ENCODE measurements around the gene FSTL5. TPM values are rescaled to one million over a fixed set of nuclear protein-coding genes. Genes with fewer than 3 reads are reported as not detected.

Gene FSTL5
- total RNA-seq, 4 donors from 2014 or later, result not detected

GRCh38 chr4:162126729-162127128 lies 37.1 kb downstream of the FSTL5 start:
- Histone ChIP-seq H3K36me3 (no peaks in the 10 kb centered on the region), H3K4me1 (no peaks in the 10 kb centered on the region), H3K27ac (no peak overlapping the region), H3K4me3 (no peak overlapping the region), H3K27me3 (no peaks in the 10 kb centered on the region), H3K9me3 (no peaks in the 10 kb centered on the region)
- DNase-seq, result no peak
- WGBS, 2 donors, result 52 to 55% methylated on average over 3 of the region's 3 CpGs
- no peak for TF ChIP-seq POLR2A (IDR thresholded peaks at IDR 0.05)
- TF ChIP-seq, protein P1, sequence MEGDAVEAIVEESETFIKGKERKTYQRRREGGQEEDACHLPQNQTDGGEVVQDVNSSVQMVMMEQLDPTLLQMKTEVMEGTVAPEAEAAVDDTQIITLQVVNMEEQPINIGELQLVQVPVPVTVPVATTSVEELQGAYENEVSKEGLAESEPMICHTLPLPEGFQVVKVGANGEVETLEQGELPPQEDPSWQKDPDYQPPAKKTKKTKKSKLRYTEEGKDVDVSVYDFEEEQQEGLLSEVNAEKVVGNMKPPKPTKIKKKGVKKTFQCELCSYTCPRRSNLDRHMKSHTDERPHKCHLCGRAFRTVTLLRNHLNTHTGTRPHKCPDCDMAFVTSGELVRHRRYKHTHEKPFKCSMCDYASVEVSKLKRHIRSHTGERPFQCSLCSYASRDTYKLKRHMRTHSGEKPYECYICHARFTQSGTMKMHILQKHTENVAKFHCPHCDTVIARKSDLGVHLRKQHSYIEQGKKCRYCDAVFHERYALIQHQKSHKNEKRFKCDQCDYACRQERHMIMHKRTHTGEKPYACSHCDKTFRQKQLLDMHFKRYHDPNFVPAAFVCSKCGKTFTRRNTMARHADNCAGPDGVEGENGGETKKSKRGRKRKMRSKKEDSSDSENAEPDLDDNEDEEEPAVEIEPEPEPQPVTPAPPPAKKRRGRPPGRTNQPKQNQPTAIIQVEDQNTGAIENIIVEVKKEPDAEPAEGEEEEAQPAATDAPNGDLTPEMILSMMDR (IDR thresholded peaks at IDR 0.05), result no peak
- intact Hi-C loops (cut with DNase I), result no loop called here

DNA sequence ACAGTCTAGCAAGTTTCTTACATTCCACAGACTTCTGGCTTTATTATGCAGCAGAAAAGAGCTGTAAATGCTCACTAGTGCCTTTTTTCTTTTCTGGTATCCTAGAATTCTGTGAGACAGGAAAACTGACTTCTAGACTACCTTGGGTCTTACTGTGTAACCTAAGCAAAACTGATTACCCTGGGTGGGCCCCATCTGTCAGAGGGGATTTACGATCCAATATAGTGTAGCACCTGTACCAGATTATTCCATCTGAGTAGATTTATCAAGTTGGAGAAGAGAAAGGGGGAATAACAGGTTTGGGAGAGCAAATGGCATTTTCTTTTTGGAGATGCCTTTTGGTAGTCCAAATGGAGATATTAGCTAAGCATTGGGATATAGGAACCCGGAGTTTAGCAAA lies 46.7 kb downstream of the FSTL5 start:
- no peak for DNase-seq
- whole genome bisulfite sequencing, 2 donors, result 49 to 54% methylated on average over 2 of the region's 2 CpGs
- no peaks in the 10 kb centered on the region for H3K27me3 ChIP-seq
- no peak for TF ChIP-seq POLR2A (IDR thresholded peaks at IDR 0.05)
- TF ChIP-seq, protein P1 (IDR thresholded peaks at IDR 0.05), result no peak
- no peaks in the 10 kb centered on the region for H3K4me1 ChIP-seq
- H3K36me3 ChIP-seq, result no peaks in the 10 kb centered on the region
- intact Hi-C loops (cut with DNase I), result no loop called here
- H3K4me3 ChIP-seq, result no peak overlapping the region
- no peak overlapping the region for H3K27ac ChIP-seq
- peaks cover 0 to 5% (median 0%) of the 10 kb centered on the region in 3 donors for H3K9me3 ChIP-seq

DNA sequence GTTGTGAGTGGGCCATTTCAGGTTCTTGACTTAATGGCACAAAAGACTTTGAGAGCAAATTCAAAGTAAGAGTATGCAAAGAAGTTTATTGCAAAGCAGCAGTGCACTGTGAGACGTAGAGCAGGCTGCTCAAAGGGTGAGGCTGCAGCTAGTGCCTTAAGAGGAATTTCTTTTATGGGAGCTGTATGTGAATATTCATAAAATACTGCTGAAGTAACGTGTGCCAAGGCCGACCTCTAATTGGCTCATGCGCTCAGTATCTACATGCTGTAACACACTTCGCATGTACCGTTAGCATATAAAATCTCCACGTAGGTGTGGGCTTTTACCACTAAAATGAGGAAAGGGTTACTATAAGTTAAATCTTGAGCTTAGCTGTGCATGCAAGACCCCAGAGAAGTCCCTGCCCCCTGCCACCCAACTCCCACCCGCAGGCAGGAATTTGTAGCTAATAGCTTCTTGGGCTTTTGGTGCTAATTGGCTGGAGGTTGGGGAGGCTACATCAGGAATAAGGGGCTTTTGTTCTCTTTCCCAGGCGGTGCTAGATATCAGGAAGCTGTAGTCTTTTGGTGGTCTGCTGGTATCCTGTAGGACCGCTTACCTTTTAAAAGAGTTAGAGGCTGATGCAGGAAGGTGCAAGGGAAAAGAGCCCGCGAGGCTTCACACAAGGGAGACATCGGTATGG lies 47.6 kb downstream of the FSTL5 start:
- WGBS, 2 donors, result 60 to 69% methylated on average over 12 to 13 of the region's 13 CpGs
- no peaks in the 10 kb centered on the region for H3K4me1 ChIP-seq
- TF ChIP-seq, protein P1 (IDR thresholded peaks at IDR 0.05), result no peak
- no peak for TF ChIP-seq POLR2A (IDR thresholded peaks at IDR 0.05)
- H3K36me3 ChIP-seq, result no peaks in the 10 kb centered on the region
- no peak overlapping the region for H3K4me3 ChIP-seq
- no peaks in the 10 kb centered on the region for H3K27me3 ChIP-seq
- no peak overlapping the region for H3K27ac ChIP-seq
- intact Hi-C loops (cut with DNase I), result no loop called here
- peaks cover 0 to 5% (median 0%) of the 10 kb centered on the region in 3 donors for H3K9me3 ChIP-seq
- no peak for DNase-seq

- WGBS, 2 donors, result 30 to 41% methylated on average over 3 of the region's 3 CpGs
- H3K27me3 ChIP-seq, result no peaks in the 10 kb centered on the region
- intact Hi-C loops (cut with DNase I), result no loop called here
- H3K27ac ChIP-seq, result no peak overlapping the region
- no peak for DNase-seq
- H3K36me3 ChIP-seq, result no peaks in the 10 kb centered on the region
- TF ChIP-seq POLR2A (IDR thresholded peaks at IDR 0.05), result no peak
- TF ChIP-seq, protein P1 (IDR thresholded peaks at IDR 0.05), result no peak
- H3K9me3 ChIP-seq, result peaks cover 0 to 5% (median 0%) of the 10 kb centered on the region in 3 donors
- no peak overlapping the region for H3K4me3 ChIP-seq
- no peaks in the 10 kb centered on the region for H3K4me1 ChIP-seq
Observed at GRCh38 chr4:162115333-162115732, 48.5 kb downstream of the FSTL5 start.

- Histone ChIP-seq H3K36me3 (no peaks in the 10 kb centered on the region), H3K9me3 (peaks cover 0 to 4% (median 0%) of the 10 kb centered on the region in 3 donors), H3K4me1 (no peaks in the 10 kb centered on the region), H3K27me3 (no peaks in the 10 kb centered on the region), H3K27ac (no peak overlapping the region), H3K4me3 (no peak overlapping the region)
- WGBS, 2 donors, result 81 to 85% methylated on average over 4 of the region's 4 CpGs
- TF ChIP-seq, protein P1 (IDR thresholded peaks at IDR 0.05), result no peak
- no peak for TF ChIP-seq POLR2A (IDR thresholded peaks at IDR 0.05)
- no peak for DNase-seq
- intact Hi-C loops (cut with DNase I), result no loop called here
Observed at GRCh38 chr4:162111078-162111477, 52.7 kb downstream of the FSTL5 start.

All from esophagus squamous epithelium (tissue), 5 donors.